GM19328 (cell line): Measurements from ENCODE around the gene MCOLN3.
"Not testable (repeated sequence)": the region's sequence is repeated elsewhere in the genome, so short reads cannot be mapped to it uniquely, and the experiment has no call there.

Experiments used
- ATAC-seq: cut with Tn5 transposase; IDR thresholded peaks from one replicate; pipeline ENCODE4 v1.9.1; 2021; ENCODE audit warnings: mild to moderate bottlenecking, moderate library complexity; ENCODE audit not compliant: unreplicated experiment

Gene MCOLN3

GRCh38 chr1:84995484-84996334 is 52.6 kb downstream of the MCOLN3 start:
- peak; percentile 42 for ATAC-seq

GRCh38 chr1:84991097-84991920 is 57.0 kb downstream of the MCOLN3 start:
- ATAC-seq = no peak

GRCh38 chr1:84988588-84988987 is 59.7 kb downstream of the MCOLN3 start:
- peak; percentile 46 for ATAC-seq

GRCh38 chr1:84986561-84986960 is 61.7 kb downstream of the MCOLN3 start:
- ATAC-seq = not testable (repeated sequence)

- no peak for ATAC-seq
Measured at GRCh38 chr1:84985365-84985764, 62.9 kb downstream of the MCOLN3 start.

GRCh38 chr1:84982395-84982794 is 65.9 kb downstream of the MCOLN3 start:
- no peak for ATAC-seq

GRCh38 chr1:84975035-84975434 is 73.3 kb downstream of the MCOLN3 start:
- peak; percentile 36 for ATAC-seq

GRCh38 chr1:84973498-84974334 is 74.6 kb downstream of the MCOLN3 start:
- peak; percentile 39 for ATAC-seq

GRCh38 chr1:84972377-84972987 is 75.8 kb downstream of the MCOLN3 start:
- ATAC-seq = no peak

- ATAC-seq = peak; percentile 36
Measured at GRCh38 chr1:84971957-84972356, 76.3 kb downstream of the MCOLN3 start.

GRCh38 chr1:84969489-84970250 is 78.6 kb downstream of the MCOLN3 start:
- peak; percentile 26 for ATAC-seq

- no peak for ATAC-seq
Measured at GRCh38 chr1:84968865-84969264, 79.4 kb downstream of the MCOLN3 start.

- no peak for ATAC-seq
Measured at GRCh38 chr1:84968101-84968500, 80.2 kb downstream of the MCOLN3 start.
